Stomach (tissue), 9 donors: ENCODE measurements around the gene SNX5. TPM values are rescaled to one million over a fixed set of nuclear protein-coding genes. Genes with fewer than 3 reads are reported as not detected.

Experiments
- DNase-seq, 2 donors: peaks; one replicate each; pipeline versions ENCODE4 v3.0.0 to v3.0.0-alpha.2; 2013 to 2019
- H3K27ac ChIP-seq, 5 donors: fragments of 200-600 bp in 4 of 5; sonication (generic) in 4 of 5; one replicate each; pipeline ENCODE4 v1.5.1; 2013 to 2019; ENCODE audit warnings: mild to moderate bottlenecking in 1 of 5, moderate library complexity in 1 of 5
- H3K27me3 ChIP-seq, 3 donors: fragments of 200-600 bp; sonication (generic); one replicate each; pipeline ENCODE4 v1.5.1; 2017 to 2019; ENCODE audit warnings: mixed run types in 1 of 3
- H3K36me3 ChIP-seq, 4 donors: fragments of 200-600 bp; sonication (generic); 1 replicate in 3 of 4; 2 replicates in 1 of 4; pipeline ENCODE4 v1.5.1; 2016 to 2019
- H3K4me1 ChIP-seq, 4 donors: fragments of 200-600 bp; sonication (generic); one replicate each; pipeline ENCODE4 v1.5.1; 2016 to 2019
- H3K4me3 ChIP-seq, 4 donors: fragments of 200-600 bp; sonication (generic) in 3 of 4; one replicate each; pipeline ENCODE4 v1.5.1; 2016 to 2019; ENCODE audit warnings: mild to moderate bottlenecking in 1 of 4
- H3K9me3 ChIP-seq, 4 donors: fragments of 200-600 bp; sonication (generic); one replicate each; pipeline ENCODE4 v1.5.1; 2016 to 2019
- CTCF ChIP-seq, 7 experiments: fragments of 450-650 bp in 4 of 7; fragments of 200-600 bp in 3 of 7; sonication (generic) in 3 of 7; IDR thresholded peaks; one replicate each; pipeline ENCODE4 v1.5.1; 2016 to 2019; ENCODE audit warnings: antibody characterized with exemption in 7 of 7, control low read depth in 2 of 7, mild to moderate bottlenecking in 1 of 7
- EP300 ChIP-seq: sonication (generic); formaldehyde crosslinking; IDR thresholded peaks from one replicate; pipeline ENCODE4 v1.6.1; 2017; ENCODE audit warnings: antibody characterized with exemption
- POLR2A ChIP-seq, 4 donors: fragments of 450-650 bp; IDR thresholded peaks; one replicate each; pipeline ENCODE4 v1.6.1; 2016; ENCODE audit warnings: antibody characterized with exemption in 4 of 4, control low read depth in 2 of 4, mild to moderate bottlenecking in 1 of 4, moderate library complexity in 1 of 4
- POLR2AphosphoS5 ChIP-seq, 3 donors: sonication (generic); formaldehyde crosslinking; IDR thresholded peaks; one replicate each; pipeline ENCODE4 v1.6.1; 2016; ENCODE audit warnings: antibody characterized with exemption in 3 of 3
- WGBS, 5 donors: extraction: QIAGEN DNeasy Blood & Tissue Kit in 3 of 5; methylation state at CpG; one replicate each; pipeline versions ENCODE4 v1.1.5 to v1.1.7; 2013 to 2018; 5-methylcytosine and 5-hydroxymethylcytosine counted together
- intact Hi-C: fragments of 100-400 bp; cut with DNase I; formaldehyde crosslinking; loops from one replicate; pipeline ENCODE4 v1.15.1; 2023; ENCODE audit warnings: low total_unique reads
- polyA plus RNA-seq, 3 donors: library from polyadenylated mRNA; stranded (reverse); fragments of 200-250 nt; gene quantifications; one replicate each; pipeline ENCODE4 v1.2.3, GENCODE V29; 2013
- total RNA-seq, 5 donors: library from RNA; depleted of rRNA; stranded (reverse); fragments of >200 nt; gene quantifications; one replicate each; pipeline versions ENCODE4 v1.1.0 to v1.2.3, GENCODE V29; 2014 to 2016
- donor health status: healthy with polysubstance abuse.
- donor health status: Bipolar disorder and iron deficiency.
- donor health status: healthy.

Gene SNX5
- total and polyA plus RNA-seq, 8 donors: 47.3 to 202 (median 103) TPM

- no peak overlapping the region for H3K27ac ChIP-seq
- peaks cover 31 to 42% (median 35%) of the 10 kb centered on the region in 4 donors for H3K4me1 ChIP-seq
- no peaks in the 10 kb centered on the region for H3K27me3 ChIP-seq
- 86 to 91% (median 89%) methylated on average over 10 of the region's 10 CpGs for WGBS, 5 donors
- no peaks in the 10 kb centered on the region for H3K9me3 ChIP-seq
- no peak for DNase-seq
- peaks cover 36 to 64% (median 61%) of the 10 kb centered on the region in 4 donors for H3K36me3 ChIP-seq
- TF ChIP-seq CTCF (IDR thresholded peaks at IDR 0.05): no peak
- no peak for TF ChIP-seq POLR2A (IDR thresholded peaks at IDR 0.05)
- TF ChIP-seq EP300: no peak
- no peak for TF ChIP-seq POLR2AphosphoS5 (IDR thresholded peaks at IDR 0.05)
- intact Hi-C loops: no loop called here
- H3K4me3 ChIP-seq: no peak overlapping the region
Measured at GRCh38 chr20:17941087-17941825, 27.3 kb downstream of the SNX5 start.

- intact Hi-C loops: no loop called here
- no peak for DNase-seq
- H3K4me1 ChIP-seq: peaks cover 33 to 50% (median 41%) of the 10 kb centered on the region in 4 donors
- peaks cover 28 to 55% (median 52%) of the 10 kb centered on the region in 4 donors for H3K36me3 ChIP-seq
- no peak overlapping the region for H3K4me3 ChIP-seq
- H3K9me3 ChIP-seq: no peaks in the 10 kb centered on the region
- no peaks in the 10 kb centered on the region for H3K27me3 ChIP-seq
- no peak for TF ChIP-seq POLR2A (IDR thresholded peaks at IDR 0.05)
- no peak for TF ChIP-seq POLR2AphosphoS5 (IDR thresholded peaks at IDR 0.05)
- TF ChIP-seq CTCF (IDR thresholded peaks at IDR 0.05): no peak
- no peak for TF ChIP-seq EP300
- peak overlapping the region in 1 of 5 donors; percentile 78 for H3K27ac ChIP-seq
- WGBS, 5 donors: 52 to 65% (median 55%) methylated on average over 6 of the region's 6 CpGs
Measured at GRCh38 chr20:17940224-17940971, 28.2 kb downstream of the SNX5 start.

GRCh38 chr20:17939622-17940223, 28.9 kb downstream of the SNX5 start:
- DNase-seq: no peak
- no peak overlapping the region for H3K4me3 ChIP-seq
- H3K9me3 ChIP-seq: no peaks in the 10 kb centered on the region
- WGBS, 5 donors: 58 to 66% (median 62%) methylated on average over 7 of the region's 7 CpGs
- H3K36me3 ChIP-seq: peaks cover 21 to 48% (median 46%) of the 10 kb centered on the region in 4 donors
- peaks cover 33 to 50% (median 41%) of the 10 kb centered on the region in 4 donors for H3K4me1 ChIP-seq
- TF ChIP-seq POLR2A (IDR thresholded peaks at IDR 0.05) (no peak), EP300 (no peak), CTCF (IDR thresholded peaks at IDR 0.05) (no peak), POLR2AphosphoS5 (IDR thresholded peaks at IDR 0.05) (no peak)
- H3K27ac ChIP-seq: peak overlapping the region in 4 of 5 donors; percentile 33 to 78 (median 62)
- intact Hi-C loops: no loop called here
- H3K27me3 ChIP-seq: no peaks in the 10 kb centered on the region

GRCh38 chr20:17938871-17939619, 29.5 kb downstream of the SNX5 start:
- H3K27ac ChIP-seq: peak overlapping the region; percentile 33 to 78 (median 49)
- WGBS, 5 donors: 10 to 16% (median 15%) methylated on average over 13 of the region's 13 CpGs
- intact Hi-C loops: no loop called here

More at GRCh38 chr20:17938871-17939619, 29.5 kb downstream of the SNX5 start:
- TF ChIP-seq POLR2A (IDR thresholded peaks at IDR 0.05) (no peak), POLR2AphosphoS5 (IDR thresholded peaks at IDR 0.05) (peak in 1 of 3 donors; percentile 61), EP300 (no peak), CTCF (IDR thresholded peaks at IDR 0.05) (peak in 5 of 7 experiments; percentile 82 to 94 (median 87))
- Histone ChIP-seq H3K9me3 (no peaks in the 10 kb centered on the region), H3K36me3 (peaks cover 17 to 42% (median 39%) of the 10 kb centered on the region in 4 donors), H3K27me3 (no peaks in the 10 kb centered on the region), H3K4me1 (peaks cover 33 to 50% (median 41%) of the 10 kb centered on the region in 4 donors), H3K4me3 (no peak overlapping the region)
- DNase-seq: peak; percentile 77 to 93
